ENCODE data around the gene PYGM. TPM values are rescaled to one million over a fixed set of nuclear protein-coding genes. Genes with fewer than 3 reads are reported as not detected.

Gene PYGM
- total RNA-seq, 1 experiment from 2014 or later: 6.6 TPM

- POLR2A ChIA-PET: no interaction called here
- H3K36me3 Mint-ChIP-seq: no peaks in the 10 kb centered on the region
- peaks cover 56% of the 10 kb centered on the region for H3K4me1 Mint-ChIP-seq
- H3K9me3 Mint-ChIP-seq: no peaks in the 10 kb centered on the region
- ATAC-seq: no peak
- H3K27me3 Mint-ChIP-seq (ENCODE audit: low read depth): no peaks in the 10 kb centered on the region; the same call in 1 of the 2 replicates
- DNase-seq (ENCODE audit: low spot score): no peak
- H3K27ac Mint-ChIP-seq: no peak overlapping the region
- TF ChIP-seq, protein P1, sequence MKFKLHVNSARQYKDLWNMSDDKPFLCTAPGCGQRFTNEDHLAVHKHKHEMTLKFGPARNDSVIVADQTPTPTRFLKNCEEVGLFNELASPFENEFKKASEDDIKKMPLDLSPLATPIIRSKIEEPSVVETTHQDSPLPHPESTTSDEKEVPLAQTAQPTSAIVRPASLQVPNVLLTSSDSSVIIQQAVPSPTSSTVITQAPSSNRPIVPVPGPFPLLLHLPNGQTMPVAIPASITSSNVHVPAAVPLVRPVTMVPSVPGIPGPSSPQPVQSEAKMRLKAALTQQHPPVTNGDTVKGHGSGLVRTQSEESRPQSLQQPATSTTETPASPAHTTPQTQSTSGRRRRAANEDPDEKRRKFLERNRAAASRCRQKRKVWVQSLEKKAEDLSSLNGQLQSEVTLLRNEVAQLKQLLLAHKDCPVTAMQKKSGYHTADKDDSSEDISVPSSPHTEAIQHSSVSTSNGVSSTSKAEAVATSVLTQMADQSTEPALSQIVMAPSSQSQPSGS (CRISPR knock-in tag; IDR thresholded peaks at IDR 0.05; ENCODE audit: borderline replicate concordance, low read depth): no peak
- TF ChIP-seq ATF1 (CRISPR knock-in tag; IDR thresholded peaks at IDR 0.05) (no peak), CDX4 (CRISPR knock-in tag; IDR thresholded peaks at IDR 0.05; ENCODE audit: borderline replicate concordance) (no peak)
- CTCF ChIA-PET: interaction anchor here (2.3 to 7.5 kb wide), 2 partner anchors 17 to 70 kb away, joined by 15 to 150 read pairs; partner anchors contain the start of gene RASGRP2
- no peak overlapping the region for H3K4me3 Mint-ChIP-seq
Observed at GRCh38 chr11:64758330-64759079, 1.3 kb downstream of the PYGM start.

- TF ChIP-seq TP53 (CRISPR knock-in tag; IDR thresholded peaks at IDR 0.05) (no peak), RELA (CRISPR knock-in tag; IDR thresholded peaks at IDR 0.05; ENCODE audit: borderline replicate concordance) (no peak), AFF4 (CRISPR knock-in tag; IDR thresholded peaks at IDR 0.05; ENCODE audit: borderline replicate concordance) (no peak), EMX1 (CRISPR knock-in tag; IDR thresholded peaks at IDR 0.05) (no peak), HMGA2 (CRISPR knock-in tag; IDR thresholded peaks at IDR 0.05) (no peak)
- TF ChIP-seq, protein P2, sequence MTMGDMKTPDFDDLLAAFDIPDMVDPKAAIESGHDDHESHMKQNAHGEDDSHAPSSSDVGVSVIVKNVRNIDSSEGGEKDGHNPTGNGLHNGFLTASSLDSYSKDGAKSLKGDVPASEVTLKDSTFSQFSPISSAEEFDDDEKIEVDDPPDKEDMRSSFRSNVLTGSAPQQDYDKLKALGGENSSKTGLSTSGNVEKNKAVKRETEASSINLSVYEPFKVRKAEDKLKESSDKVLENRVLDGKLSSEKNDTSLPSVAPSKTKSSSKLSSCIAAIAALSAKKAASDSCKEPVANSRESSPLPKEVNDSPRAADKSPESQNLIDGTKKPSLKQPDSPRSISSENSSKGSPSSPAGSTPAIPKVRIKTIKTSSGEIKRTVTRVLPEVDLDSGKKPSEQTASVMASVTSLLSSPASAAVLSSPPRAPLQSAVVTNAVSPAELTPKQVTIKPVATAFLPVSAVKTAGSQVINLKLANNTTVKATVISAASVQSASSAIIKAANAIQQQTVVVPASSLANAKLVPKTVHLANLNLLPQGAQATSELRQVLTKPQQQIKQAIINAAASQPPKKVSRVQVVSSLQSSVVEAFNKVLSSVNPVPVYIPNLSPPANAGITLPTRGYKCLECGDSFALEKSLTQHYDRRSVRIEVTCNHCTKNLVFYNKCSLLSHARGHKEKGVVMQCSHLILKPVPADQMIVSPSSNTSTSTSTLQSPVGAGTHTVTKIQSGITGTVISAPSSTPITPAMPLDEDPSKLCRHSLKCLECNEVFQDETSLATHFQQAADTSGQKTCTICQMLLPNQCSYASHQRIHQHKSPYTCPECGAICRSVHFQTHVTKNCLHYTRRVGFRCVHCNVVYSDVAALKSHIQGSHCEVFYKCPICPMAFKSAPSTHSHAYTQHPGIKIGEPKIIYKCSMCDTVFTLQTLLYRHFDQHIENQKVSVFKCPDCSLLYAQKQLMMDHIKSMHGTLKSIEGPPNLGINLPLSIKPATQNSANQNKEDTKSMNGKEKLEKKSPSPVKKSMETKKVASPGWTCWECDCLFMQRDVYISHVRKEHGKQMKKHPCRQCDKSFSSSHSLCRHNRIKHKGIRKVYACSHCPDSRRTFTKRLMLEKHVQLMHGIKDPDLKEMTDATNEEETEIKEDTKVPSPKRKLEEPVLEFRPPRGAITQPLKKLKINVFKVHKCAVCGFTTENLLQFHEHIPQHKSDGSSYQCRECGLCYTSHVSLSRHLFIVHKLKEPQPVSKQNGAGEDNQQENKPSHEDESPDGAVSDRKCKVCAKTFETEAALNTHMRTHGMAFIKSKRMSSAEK (CRISPR knock-in tag; IDR thresholded peaks at IDR 0.05; ENCODE audit: borderline replicate concordance): no peak
- Mint-ChIP-seq H3K27ac (no peak overlapping the region), H3K36me3 (no peaks in the 10 kb centered on the region), H3K4me1 (peaks cover 56% of the 10 kb centered on the region), H3K4me3 (no peak overlapping the region), H3K9me3 (no peaks in the 10 kb centered on the region), H3K27me3 (ENCODE audit: low read depth) (no peaks in the 10 kb centered on the region; the same call in 1 of the 2 replicates)
- no peak for DNase-seq (ENCODE audit: low spot score)
- CTCF ChIA-PET: interaction anchor here (7.5 kb wide), 1 partner anchor 16 kb away, joined by 150 read pairs; the partner anchor contains the start of gene RASGRP2
- POLR2A ChIA-PET: no interaction called here
- ATAC-seq: no peak
Observed at GRCh38 chr11:64757549-64758329, 2.0 kb downstream of the PYGM start.
